Activated CD8-positive, alpha-beta memory T cell treated with anti-CD3 and anti-CD28 coated beads for 1 hour (primary cell): Measurements from ENCODE around the gene ITPR2.

Source experiments
- DNase-seq, 2 donors: peaks; one replicate each; pipeline ENCODE4 v3.0.0-alpha.2; 2020; ENCODE audit warnings: low read depth in 1 of 2; ENCODE audit errors: extremely low read depth in 1 of 2

ITPR2 gene

DNA sequence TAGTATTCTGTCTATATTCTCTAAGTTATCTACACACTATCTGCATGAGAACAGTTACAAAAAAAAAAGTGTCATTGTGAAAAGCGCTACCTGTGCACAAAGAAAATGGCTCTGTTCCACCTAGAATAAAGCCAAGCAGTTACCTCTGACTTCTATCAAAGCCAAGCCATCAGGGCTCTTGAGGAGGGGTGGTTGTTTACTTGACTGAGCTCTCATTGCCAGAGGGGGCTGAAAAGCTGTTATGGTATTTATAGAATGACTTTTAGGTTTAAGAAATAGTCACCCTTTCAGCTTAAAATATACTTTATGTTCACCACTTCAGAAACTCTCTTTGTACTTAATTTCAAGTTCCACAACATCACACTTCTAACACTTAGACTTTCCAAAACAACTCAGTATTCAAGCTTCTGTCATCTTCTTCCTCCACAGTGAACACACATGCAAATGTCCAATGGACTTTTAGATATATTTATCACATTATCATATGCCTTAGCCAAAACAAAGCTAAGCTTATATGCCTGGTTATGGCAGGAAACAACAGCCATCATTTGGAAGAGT lies 7.5 kb downstream of the ITPR2 start:
- no peak for DNase-seq

DNA sequence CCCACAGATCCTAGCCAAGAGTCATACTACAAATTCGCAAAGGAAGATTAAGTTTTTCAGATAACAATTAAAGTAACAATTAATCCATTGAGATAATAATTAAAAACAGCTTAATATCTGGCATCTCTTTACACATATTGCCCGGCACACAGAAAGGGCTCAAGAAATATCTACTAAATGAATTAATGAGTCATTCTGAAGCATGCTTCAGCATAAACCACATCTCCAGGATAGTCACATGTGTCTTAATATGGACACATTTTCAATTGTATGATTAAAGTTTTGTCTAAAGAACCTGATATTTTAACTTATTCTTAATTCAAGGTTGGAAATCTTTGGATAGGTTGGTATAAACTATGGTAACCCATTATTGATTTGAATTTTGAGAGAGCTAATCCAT lies 9.6 kb downstream of the ITPR2 start:
- DNase-seq: no peak

- DNase-seq: no peak
Measured at GRCh38 chr12:26822026-26822425, 11.0 kb downstream of the ITPR2 start.

GRCh38 chr12:26821212-26821701 lies 11.7 kb downstream of the ITPR2 start:
- DNase-seq: no peak

- DNase-seq: no peak
Measured at GRCh38 chr12:26818636-26819035, 14.4 kb downstream of the ITPR2 start.

- DNase-seq: no peak
Measured at GRCh38 chr12:26818201-26818600, 14.8 kb downstream of the ITPR2 start.

GRCh38 chr12:26817183-26817591 lies 15.8 kb downstream of the ITPR2 start:
- DNase-seq: no peak

DNA sequence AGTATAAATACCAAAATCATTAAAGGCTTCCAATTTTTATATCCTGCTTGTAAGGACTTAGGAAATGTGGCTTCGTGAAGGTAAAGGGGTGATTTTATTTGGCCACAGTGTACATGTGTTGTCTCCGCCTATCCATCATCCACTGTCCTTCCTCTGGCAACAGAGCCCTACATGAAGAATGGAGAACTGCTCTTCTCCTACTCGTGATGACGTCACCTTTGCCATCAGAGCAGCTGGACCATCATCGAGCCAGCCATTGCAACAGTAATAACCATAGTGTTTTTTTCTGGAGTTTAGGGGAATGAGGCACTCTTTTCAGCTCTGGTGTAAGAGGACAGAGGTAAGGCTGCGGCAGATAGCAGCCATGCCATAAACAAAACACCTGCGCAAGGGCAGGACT lies 19.2 kb downstream of the ITPR2 start:
- DNase-seq: no peak

DNA sequence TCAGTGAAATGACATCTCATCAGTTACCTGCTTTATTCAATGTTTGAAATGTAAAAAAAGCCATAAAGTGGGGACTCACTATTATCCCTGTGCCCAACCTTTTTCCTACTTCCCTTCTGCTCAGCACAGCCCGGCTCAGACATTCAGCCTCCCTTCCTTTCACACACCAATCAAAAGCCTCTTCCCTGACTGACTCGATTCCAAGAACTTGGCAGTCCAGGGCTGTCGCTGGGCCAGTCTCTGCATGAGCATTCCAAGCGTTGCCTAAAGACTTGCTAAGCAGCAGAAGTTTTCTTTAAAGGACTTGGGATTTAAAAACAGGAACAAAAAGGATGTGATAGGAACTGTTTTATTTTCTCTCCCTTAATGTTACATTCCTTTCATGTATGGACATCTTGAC lies 22.7 kb downstream of the ITPR2 start:
- no peak for DNase-seq

- DNase-seq: no peak
Measured at GRCh38 chr12:26809611-26810285, 23.2 kb downstream of the ITPR2 start.

DNA sequence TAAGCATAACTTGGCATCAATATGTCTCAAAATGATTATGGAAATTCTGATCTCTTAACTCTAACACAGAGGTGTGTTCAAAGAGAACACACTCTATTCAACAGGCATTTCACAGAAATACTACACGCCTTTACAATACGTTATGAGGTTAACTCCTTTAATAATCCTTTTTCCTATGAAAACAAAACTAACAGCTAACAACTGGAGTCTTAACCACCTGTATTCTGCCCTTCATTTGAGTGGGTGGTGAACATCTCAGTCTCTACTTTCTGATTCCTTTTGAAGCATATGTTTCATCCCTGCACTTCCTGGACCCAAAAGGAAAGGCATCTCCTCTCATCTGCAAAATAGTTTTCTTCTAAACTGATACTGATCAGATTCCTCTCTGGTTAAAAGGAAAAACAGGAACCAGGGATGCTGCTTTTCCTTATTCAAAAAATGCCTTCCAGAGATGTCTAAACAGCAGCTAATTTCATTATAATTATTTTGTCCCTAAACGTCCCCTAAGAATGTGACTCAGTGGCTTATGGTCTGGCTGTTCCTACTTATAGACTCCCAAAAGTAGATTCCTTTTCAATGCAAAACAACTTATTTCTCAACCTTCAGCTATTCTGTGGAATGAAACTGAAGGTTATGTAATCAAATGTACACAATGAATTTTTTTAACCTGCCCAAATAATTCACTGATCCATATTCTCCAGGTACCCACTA lies 24.1 kb downstream of the ITPR2 start:
- DNase-seq: no peak

GRCh38 chr12:26807292-26807691 lies 25.7 kb downstream of the ITPR2 start:
- DNase-seq: no peak

GRCh38 chr12:26806556-26806955 lies 26.4 kb downstream of the ITPR2 start:
- DNase-seq: no peak

DNA sequence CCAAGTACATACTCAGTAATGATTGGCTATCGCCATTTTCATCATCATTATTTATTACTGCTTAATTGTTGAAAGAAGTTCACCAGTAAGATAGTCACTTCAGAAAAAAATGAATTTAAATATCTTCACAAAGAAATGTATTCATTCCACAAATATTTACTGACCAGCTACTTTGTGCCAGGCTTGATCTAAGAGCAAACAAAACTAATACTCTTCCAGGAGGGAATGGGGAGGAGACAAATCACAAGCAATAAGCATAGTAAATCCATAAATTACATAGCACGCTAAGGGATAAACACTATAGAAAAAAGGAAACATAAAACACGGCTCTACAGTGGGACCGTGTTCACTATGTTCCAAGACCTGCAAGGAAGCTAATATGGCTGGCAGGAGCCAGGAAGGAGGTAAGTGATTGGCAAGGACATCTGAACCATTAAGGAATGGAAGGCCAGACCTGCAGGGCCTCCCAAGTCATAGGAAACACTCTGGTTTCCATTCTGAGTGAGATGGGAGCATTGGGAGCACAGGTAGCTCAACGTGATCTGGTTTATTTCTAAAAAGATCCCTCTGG lies 27.5 kb downstream of the ITPR2 start:
- no peak for DNase-seq

- no peak for DNase-seq
Measured at GRCh38 chr12:26803552-26803951, 29.4 kb downstream of the ITPR2 start.

- no peak for DNase-seq
Measured at GRCh38 chr12:26801486-26801885, 31.5 kb downstream of the ITPR2 start.

GRCh38 chr12:26800858-26801257 lies 32.1 kb downstream of the ITPR2 start:
- no peak for DNase-seq

DNA sequence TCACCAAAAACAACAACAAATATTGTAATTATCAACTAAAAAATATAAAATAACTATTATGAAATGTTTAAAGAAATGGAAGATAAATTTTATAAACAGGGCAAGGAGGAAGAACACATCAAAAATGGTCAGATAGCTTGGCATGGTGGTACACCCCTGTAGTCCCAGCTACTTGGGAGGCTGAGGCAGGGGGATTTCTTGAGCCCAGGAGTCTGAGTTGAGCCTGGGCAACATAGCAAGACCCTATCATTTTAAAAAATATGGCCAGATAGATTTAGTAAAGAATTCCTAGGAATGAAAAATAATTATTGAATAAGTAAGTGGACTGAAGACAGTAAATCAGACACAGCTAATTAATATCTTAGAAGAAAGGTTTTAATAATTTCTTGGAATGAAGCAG lies 32.6 kb downstream of the ITPR2 start:
- no peak for DNase-seq

DNA sequence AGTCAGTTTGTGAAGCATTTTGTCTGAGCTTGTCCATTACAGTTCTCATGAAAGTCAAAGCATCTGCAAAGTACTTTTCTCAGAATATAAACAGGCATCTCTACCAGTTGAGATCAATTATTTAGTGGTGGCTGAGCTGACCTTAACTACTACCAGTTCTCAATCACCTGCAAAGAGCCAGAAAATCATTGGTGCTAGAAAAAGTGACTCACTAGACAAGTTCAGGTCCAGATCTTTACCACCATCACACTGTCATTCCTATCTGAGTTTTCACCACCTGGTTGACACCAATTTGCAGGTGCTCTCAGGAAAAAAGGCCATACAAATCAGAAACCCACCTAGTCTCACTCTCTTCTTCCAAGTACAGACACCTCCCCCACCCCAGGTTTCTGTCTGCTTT lies 33.3 kb downstream of the ITPR2 start:
- DNase-seq: no peak

GRCh38 chr12:26798640-26799039 lies 34.4 kb downstream of the ITPR2 start:
- DNase-seq: no peak

DNA sequence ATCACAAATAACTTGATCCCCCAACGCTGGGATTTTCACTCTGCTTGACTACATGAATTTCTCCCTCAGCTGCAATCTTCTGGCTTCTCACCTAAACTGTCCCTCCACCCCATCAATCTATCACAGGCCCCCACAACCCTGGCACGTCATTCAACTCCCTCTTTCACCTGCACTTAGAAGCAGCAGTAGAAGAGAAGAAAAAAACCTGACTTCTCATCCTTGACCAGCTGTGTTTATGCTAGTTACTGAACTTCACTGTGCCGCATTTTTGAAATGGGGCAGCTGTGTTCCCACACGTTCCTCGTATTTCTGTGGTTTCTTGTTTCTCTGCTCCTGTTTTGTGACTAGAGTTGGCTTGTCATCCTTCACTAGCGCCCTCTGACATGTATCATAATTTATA lies 35.0 kb downstream of the ITPR2 start:
- no peak for DNase-seq

DNA sequence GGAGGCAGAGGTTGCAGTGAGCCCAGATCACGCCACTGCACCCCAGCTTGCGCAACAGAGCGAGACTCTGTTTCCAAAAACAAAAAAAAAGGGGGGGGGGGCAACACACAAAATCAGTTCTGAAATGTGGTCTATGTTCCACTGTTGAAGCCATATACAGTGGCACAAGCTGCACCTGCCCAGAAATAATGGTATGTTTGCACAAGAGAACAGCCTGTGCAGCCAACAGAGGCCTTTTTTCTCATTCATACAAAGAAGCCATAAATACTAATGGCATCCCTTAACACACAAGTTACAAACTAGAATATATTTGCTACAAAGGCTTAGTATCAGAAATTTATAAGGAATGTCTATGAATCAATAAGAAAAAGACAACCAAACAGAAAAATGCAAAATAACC lies 37.1 kb downstream of the ITPR2 start:
- DNase-seq: no peak
